GM19467 (cell line): Measurements from ENCODE around the gene MINDY4.
"Not testable (repeated sequence)": the region's sequence is repeated elsewhere in the genome, so short reads cannot be mapped to it uniquely, and the experiment has no call there.

Experiments used
- ATAC-seq: cut with Tn5 transposase; IDR thresholded peaks from one replicate; pipeline ENCODE4 v1.9.1; 2021; ENCODE audit warnings: mild to moderate bottlenecking, moderate library complexity; ENCODE audit not compliant: unreplicated experiment

The MINDY4 gene

DNA sequence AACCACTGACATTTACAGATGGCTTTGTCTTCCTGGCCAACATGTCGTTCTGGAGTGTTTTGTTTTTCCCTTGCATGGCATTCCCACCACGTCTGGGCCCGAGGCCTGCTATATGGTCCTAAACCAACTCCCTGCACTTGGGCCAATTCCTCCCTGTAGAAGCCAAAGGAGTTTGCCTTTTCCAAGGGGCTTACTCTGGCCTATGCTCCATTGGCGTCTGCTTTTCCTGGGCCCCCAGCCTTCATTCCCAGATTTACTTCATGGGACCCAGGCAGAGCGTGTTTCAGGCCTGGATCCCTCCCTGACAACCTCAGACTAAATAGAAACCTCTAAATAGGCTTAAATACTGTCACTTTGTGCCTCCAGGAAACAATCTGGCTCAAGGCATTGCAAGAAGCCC lies 60.7 kb downstream of the MINDY4 start:
- no peak for ATAC-seq

DNA sequence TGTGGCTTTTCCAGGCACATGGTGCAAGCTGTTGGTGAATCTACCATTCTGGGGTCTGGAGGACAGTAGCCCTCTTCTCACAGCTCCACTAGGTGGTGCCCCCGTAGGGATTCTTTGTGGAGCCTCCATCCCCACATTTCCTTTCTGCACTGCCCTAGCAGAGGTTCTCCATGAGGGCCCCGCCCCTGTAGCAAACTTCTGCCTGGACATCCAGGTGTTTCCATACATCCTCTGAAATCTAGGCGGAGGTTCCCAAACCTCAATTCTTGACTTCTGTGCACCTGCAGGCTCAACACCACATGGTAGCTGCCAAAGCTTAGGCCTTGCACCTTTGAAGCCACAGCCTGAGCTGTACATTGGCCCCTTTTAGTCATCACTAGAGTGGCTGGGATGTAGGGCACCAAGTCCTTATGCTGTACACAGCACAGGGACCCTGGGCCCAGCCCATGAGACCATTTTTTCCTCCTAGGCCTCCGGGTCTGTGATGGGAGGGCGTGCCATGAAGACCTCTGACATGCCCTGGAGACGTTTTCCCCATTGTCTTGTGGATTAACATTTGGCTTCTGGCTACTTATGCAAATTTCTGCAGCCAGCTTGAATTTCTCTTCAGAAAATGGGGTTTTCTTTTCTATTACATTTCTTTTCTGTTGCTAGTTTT lies 62.9 kb downstream of the MINDY4 start:
- not testable (repeated sequence) for ATAC-seq

DNA sequence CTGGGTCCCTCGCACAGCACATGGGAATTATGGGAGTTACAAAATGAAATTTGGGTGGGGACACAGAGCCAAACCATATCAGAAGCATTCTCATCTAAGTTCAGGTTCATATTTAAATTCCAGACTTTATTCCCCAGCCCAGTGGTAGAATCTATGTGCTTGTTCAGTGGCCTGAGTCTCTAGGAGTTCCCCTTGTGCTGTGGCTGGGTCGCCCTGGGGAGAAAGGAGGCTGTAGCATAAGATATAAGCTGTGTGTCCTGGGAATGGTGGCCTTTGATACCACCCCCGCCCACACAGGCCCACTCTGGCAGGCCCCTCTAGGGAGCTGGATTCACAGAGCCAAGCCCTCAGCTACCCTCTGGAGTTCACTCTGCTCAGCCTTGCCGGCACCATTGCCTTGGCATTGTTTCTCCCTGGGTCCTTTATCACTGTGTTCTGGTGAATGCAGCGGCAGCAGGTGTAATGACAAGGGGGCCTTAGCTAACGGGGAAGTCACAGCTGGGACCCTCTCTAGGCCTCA lies 64.2 kb downstream of the MINDY4 start:
- ATAC-seq, result no peak

DNA sequence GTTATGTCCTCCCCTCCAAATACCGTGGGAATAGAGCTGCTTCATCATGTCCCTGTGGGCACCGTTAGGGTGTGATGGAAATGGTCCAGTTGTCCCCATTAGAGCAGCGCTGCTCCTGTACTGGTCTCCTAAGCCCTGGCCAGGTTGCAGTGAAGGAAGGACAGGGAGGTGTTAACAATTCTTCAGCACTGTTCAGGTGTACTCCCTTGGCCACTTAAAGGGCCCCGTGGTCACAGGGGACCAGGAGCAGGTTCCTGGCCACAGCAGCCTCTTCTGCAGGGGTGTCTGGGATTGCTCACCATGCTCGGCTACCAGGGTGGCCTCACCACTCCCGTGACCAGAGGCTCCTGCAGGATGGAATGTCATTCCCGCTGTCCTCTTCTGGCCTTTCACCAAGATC lies 65.8 kb downstream of the MINDY4 start:
- ATAC-seq, result no peak

DNA sequence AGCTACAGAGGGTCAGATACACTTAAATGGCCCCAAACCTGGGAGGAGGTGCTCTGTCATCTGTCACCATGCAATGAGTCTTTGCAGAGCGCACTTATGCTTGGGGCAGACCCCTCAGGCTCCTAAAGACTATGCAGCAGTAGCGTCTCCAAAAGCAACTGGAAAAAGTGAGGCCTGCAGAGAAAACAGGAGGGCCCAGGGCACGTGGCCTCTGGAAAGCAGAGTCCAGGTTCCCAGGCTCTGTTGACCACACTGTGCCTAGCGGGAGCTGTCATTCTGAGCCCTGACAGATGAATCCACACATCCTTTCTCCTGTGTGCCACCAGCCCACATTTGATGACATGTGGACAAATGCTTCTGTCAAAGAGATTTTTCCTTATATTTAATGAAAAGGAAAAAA lies 66.4 kb downstream of the MINDY4 start:
- ATAC-seq, result no peak

DNA sequence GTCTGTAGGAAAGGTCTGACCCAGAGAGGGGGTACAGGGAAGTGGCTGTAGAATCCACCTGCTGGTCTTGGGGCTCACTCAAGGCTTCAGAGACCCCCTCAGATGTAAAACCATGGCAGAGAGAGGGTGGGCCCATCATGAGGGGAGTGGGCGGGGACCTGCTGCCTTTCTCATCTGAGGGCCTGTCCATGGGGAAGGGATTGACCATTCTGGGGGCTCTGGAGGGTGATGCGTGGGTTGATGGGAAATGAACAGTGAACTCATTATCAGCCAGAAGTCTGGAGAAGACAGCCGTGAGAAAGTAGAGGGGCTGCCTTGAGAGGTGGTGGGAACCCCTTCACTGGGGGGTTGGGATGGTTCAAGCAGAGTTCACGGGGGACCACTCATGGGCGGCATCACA lies 66.8 kb downstream of the MINDY4 start:
- ATAC-seq, result no peak

DNA sequence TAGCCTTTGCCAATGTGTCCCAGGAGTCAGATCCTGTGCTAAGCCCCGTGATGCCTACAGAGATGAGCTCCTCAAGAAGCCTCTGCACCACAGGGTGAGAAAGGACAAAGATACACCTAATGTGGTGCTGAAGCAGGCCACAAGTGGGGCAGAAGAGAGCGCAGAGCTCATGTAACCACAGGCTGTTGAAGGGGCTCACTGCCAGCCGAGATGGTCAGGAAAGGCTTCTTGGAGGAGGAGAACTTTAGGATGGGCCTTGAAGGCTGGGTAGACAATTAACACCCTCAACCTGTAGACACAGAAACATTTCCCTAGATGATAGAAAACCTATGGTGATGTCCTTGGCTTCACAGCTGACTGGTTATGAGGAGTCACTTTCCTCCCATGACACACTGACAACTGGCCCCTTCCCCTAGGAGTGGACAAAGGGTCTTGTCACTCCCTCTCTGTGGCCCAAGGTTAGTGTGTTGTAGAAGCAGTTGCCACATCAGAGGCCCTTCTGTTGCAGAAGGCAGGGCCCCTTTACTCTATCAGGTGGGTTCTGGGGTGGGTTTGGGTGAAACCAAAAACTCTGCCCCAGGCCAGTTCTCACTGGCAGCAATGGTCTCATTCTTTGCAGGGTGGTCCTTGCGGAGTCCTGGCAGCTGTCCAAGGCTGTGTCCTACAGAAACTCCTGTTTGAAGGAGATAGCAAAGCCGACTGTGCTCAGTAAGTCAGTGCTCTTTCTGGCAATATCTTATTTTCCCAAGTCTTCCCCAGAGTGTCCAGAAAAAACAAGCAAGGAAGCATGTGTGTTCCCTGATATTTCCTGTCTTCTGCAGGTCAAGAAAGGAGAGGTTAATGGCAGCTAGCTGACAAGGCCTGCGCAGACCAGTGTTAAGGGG lies 69.2 kb downstream of the MINDY4 start:
- ATAC-seq, result no peak

DNA sequence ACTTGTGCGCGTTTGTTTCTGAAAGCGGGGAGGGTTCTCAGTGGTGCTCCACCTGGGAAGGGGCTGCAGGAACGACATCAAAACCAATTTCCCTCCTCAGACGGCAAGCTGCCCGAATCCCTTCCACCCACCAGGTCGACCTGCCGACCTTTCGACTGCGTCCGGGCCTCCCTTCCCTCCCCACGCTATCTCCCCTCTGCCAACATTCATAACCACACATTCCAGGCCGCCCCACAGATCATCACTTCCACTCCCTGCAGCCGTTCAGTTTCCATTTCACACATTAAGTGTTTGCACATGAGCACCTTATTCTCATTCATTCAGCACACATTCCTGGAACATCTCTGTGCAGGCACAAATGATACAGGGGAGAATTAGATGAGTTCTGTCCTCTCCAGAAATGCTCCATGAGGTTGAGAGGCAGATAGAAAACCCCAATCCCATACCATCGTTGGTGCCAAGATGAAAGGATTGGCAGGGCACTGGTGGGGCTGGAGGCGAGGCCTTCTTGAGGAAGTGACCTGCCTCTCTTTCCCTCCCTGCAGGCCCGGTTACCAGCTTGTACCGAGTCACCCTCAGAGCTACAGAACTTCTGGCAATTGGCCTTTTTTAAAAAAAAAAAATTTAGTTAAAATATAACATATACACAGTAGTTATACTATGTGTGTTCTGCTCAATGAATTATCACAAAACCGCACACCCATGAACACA lies 70.0 kb downstream of the MINDY4 start:
- no peak for ATAC-seq

DNA sequence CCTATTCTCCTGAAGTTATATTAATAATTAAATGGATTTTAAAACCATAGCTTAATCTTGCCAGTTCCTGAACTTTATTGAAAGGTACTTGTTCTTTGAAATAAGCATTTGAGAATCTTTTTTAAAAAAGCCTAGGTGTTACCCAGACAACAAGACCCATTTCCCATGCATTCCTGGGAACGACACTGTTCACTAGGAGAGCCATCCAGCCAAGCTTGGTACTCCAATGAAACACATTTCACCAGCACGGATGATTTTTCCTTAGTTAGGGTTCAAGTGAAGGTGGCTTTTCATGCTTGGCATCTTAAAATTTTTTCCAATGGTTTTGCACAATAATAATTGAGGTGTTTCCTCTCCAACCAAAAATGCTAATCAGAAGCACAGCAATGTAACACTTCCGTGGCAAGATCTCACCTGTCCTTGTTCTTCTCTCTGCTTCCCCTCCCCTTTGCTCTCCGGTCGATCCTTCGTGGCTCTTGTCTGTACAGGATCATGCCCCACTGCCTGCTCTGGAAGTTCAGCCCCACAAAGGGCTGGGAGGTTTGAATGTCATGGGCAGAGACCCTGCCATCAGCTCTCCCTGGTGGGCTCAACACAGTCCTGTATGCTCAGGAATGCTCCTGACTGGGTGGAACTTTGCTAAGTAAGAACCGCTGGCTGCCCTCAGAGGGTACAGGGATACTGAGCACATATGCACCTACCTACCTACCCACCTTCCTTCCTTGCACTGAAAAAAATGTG lies 70.8 kb downstream of the MINDY4 start:
- ATAC-seq, result no peak

DNA sequence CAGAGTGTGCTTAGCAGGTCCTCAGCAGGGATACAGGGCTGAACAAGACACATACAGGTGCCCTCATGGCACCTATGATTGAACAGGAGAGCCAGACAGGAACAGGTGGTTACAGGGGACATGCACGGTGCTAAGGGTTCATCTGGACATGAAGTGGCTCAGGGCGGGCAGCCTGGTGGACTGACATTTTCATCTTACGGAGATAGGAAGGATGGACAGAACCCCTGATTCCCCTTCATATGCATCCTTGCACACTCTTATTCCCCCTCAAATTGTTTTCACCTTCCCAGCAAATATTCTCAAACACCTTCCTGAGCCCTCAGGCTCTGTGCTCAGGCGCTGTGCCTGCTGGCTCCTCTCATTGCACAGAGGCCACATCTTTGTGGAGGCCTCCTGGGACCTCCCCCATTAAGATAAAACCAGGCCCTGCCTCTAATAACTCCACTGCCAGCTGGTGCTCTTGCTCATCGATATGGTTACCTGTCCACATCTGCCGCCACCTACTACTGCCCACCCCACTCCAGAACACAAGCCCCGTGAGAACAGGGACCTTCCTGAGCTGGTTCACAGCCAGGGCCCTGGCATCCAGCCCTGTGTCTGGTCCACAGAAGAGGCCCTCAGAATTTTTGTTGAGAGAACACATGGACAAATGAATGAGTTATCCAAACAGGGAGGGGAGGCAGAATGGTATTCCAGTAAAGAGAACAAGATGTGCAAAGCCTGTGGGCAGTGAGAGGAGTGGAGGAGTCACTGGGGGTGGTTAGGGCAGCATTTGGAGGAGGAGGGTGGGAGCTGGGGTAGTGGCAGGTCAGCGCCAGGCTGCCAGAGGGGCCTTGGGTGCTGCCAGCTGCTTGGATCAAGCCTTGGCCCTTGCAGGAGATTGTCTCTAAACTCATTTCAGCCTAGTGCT lies 71.6 kb downstream of the MINDY4 start:
- ATAC-seq, result no peak

DNA sequence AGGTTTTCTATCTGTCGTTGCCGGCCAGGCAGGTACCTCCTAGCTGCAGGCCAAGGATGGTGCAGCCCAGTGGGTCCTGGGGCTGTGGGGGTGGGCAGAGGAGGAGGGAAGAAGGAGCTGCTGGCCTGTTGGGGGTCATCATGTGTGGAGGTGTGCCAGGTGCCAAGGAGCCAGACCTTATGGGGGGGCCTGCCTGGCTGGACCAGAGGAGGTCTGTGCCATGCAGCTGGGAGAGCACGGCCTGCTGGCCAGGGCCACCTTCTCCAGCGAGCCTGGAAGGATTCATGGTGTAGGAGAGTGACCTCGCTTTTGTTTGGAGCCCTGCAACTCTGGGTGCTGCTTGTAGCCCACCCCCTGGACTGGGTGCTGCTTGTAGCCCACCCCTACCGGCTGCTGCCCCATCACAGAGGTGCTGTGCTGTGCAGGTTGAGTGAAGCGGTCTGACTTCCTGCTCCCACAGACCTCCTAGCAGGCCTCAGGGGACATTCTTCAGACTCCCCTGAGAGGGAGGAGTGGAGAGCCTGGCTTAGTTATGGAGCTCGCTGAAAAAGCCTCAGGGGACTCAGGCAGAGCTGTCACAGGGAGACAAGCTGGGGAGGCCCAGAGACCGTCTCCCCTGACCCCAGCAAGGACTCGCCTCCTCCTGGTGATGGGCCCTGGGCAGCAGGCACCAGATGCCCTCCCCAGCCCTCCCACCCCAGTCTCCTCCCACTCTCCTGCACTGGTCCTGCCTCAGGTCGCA lies 72.7 kb downstream of the MINDY4 start:
- ATAC-seq, result no peak

DNA sequence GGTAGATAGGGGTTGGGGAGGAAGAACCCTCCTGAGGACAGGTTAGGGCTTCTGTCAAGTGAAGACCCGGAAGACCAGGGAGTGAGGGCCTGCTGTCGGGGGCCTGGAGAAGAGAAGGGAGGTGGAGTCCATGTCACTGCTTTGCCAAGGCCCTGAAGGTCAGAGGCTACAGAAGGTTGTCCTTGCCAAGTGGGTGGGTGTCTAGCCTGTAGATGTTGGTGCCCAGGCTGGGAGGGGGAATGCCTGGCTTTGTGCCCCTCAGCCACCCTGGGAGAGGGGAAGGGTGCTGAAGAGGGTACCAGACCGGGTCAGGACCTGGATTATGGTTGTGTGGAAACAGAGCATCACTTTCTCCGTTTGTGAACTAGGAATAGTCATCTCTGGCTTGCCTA lies 73.3 kb downstream of the MINDY4 start:
- no peak for ATAC-seq

DNA sequence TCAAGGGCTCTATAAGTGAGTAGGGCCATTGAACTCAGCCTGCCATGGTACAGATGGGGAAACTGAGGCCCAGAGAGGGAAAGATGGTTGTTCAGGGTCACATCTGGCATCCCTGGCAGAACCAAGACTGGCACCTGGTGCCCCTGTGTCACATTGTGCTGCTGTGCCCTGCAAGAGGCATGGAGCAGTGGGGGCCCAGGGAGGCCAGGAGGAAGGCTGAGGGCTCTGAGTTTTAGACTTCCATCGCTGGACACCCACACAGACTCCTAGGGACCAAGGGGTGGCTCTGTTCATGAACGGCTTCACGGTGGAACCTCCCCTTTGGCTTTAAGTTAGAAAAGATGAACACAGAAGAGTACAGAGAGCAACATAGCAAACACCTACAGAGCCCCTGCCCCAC lies 73.7 kb downstream of the MINDY4 start:
- ATAC-seq, result no peak

DNA sequence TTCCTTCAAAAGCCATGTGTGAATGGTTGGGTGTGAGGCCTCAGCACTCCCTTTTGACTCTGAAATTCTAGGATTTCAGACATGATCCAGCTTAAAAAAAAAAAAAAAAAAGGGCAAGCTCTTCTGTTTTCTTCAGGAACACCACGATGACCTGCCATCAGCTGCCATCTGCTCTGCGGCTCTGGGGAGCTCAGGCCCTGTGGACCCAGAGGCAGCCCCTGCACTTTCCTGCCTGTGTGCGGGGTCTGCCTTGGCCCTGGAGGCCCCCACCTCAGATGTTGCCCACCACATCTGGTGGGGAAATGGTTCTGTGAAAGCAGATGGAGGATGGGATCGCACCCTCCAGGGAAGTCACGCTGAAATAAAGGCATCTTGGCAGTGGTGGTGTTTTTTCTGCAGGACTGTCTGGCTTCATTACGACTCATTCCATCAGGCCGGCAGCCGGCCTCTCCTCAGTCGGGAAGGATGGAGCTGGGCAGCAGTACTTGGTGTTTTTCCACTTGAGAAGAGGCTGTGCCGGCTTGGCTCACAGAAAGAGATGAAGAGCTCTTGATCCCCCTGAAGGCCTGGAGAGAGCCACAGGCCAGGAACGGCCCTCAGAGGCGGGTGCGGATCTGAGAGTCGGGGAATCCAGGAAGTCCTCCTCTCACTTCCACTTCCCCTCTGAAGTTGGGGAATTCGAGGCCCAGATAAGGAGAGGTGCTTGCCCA lies 74.4 kb downstream of the MINDY4 start:
- no peak for ATAC-seq

DNA sequence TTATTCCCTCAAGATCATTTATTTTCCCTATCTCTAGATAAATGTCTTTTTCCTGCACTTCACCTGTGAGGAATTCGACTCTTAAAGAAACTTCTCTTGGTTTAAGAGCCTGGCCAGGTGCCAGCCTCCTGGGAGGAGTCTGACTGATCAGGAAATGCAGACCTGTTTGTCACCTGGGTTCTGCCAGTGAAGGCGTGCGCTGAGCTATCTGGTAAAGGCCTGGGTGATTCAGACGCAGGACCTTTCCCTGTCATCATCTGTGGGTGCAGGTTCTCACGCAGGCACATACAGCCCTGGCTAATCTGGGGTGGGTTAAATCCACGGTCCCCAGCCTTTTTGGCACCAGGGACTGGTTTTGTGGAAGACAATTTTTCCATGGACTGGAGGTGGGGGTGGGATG lies 75.2 kb downstream of the MINDY4 start:
- ATAC-seq, result no peak

DNA sequence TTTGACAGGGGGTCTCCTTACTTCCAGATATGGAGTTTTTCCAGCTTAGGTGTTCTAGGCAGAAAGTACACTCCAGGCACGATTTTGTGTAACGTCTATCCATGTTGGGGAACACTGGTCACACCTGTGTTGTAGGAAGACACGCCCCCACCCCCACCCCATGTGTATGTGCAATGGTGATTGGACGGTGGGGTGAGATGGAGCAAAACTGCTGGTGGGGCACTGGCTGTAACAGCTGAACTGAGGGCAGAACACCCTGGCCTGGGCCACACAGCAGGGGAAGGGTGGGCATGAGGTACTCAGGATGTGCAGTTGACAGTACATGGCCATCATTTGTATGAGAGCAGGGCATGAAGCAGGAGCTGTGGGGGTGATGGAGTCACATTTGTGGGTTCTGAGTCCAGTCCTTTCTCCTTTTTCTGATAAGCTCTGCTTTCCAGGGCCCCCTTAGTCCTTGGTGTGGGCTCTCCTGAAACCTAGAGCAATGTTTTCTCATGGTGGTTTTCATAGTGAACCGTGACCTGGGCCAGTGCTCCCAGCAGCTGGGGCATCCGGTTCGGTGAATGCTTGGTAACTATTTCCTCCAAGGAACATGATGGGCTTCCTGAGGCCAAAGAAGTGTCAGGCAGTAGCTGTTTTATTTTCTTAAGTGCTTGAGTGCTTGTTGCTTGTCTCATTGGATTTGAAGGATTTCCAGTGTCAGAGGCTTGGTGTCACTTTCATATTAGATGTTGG lies 77.1 kb downstream of the MINDY4 start:
- no peak for ATAC-seq

DNA sequence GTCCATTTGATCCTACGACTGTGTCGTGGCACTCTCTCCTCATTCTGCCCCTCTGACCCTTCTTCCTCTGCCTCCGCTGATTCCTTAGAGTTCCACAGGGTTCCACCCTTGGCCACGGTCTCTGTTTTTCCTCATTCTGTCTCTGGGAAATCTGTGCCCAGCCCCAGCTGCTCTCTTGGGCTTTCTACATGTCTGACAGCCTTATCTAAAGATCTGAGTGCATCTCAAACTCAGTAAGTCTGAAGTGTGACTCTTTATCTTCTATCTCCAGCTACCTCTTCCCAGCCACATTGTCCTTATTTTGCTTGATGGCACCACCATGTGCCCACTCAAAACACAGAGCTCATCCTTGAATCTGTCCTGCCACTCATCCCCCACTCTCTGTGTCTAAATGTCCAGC lies 78.3 kb downstream of the MINDY4 start:
- ATAC-seq, result no peak

DNA sequence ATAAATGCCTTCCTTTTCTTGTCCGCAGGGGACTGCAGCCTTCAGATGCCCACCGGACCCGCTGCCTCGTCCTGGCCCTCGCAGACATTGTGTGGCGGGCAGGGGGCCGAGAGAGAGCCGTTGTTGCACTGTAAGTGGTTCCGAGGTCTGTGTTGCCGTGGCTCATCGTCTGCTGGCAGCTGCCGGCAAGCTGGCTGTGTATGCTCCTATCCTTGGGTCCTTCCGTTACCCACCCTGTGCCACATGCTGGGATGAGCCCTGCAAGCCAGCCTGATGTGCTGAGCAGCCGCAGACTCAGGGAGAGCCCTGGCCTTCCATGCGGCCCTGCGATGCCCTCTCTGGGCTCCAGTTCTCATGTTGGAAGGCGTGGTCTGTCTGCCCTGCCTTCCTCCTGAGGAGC lies 79.2 kb downstream of the MINDY4 start:
- ATAC-seq, result no peak
